Measurements from ENCODE around the gene PBXIP1. TPM values are rescaled to one million over a fixed set of nuclear protein-coding genes. Genes with fewer than 3 reads are reported as not detected.

The PBXIP1 gene
- total RNA-seq, 1 experiment from 2014 or later: 26.5 TPM

DNA sequence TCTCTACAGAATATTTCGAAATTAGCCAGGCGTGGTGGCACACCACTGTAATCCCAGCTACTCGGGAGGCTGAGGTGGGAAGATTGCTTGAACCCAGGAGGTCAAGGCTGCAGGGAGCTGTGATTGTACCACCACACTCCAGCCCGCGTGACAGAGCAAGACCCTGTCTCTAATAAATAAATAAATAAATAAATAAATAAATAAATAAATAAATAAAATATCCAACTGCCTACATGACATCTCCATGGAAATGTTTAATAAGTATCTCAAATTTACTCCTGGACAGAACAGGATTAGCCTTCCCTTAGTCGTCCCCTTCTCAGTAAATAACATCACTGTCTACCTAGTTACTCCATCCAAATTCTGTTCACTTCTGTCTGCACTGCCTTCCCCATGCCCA lies 56.9 kb downstream of the PBXIP1 start (continued):
- TF ChIP-seq FOXP4 (CRISPR knock-in tag; IDR thresholded peaks at IDR 0.05) (no peak), JUN (CRISPR knock-in tag; IDR thresholded peaks at IDR 0.05) (no peak), ATF3 (CRISPR knock-in tag; conservative IDR thresholded peaks at IDR 0.05) (no peak), HMGA2 (CRISPR knock-in tag; IDR thresholded peaks at IDR 0.05) (no peak)

- no peak overlapping the region for H3K27ac Mint-ChIP-seq
- H3K4me1 Mint-ChIP-seq: no peaks in the 10 kb centered on the region
- no peak for DNase-seq (ENCODE audit: low spot score)
- H3K36me3 Mint-ChIP-seq: no peaks in the 10 kb centered on the region
- ChIA-PET CTCF (interaction anchor here (1.3 to 2.8 kb wide), 4 partner anchors 15 to 120 kb away, joined by 3 to 8 read pairs (median 4); no protein-coding TSS in a partner anchor), POLR2A (interaction anchor here (0.6 kb wide), 1 partner anchor 252 kb away, joined by 4 read pairs; no protein-coding TSS in a partner anchor)
- TF ChIP-seq ZNF317 (CRISPR knock-in tag; IDR thresholded peaks at IDR 0.05; ENCODE audit: borderline replicate concordance, low read depth) (no peak), USF1 (CRISPR knock-in tag; IDR thresholded peaks at IDR 0.05) (no peak), MYBL2 (CRISPR knock-in tag; IDR thresholded peaks at IDR 0.05) (no peak), TP53 (CRISPR knock-in tag; IDR thresholded peaks at IDR 0.05) (no peak), IRF2 (CRISPR knock-in tag; IDR thresholded peaks at IDR 0.05; ENCODE audit: borderline replicate concordance, low read depth) (no peak), JUN (CRISPR knock-in tag; IDR thresholded peaks at IDR 0.05) (no peak), OVOL2 (CRISPR knock-in tag; IDR thresholded peaks at IDR 0.05; ENCODE audit: borderline replicate concordance) (no peak), NFATC4 (CRISPR knock-in tag; IDR thresholded peaks at IDR 0.05) (no peak), SMAD3 (CRISPR knock-in tag; IDR thresholded peaks at IDR 0.05; ENCODE audit: borderline replicate concordance) (no peak), NR2C2 (CRISPR knock-in tag; IDR thresholded peaks at IDR 0.05) (no peak)
- TF ChIP-seq, protein P1, sequence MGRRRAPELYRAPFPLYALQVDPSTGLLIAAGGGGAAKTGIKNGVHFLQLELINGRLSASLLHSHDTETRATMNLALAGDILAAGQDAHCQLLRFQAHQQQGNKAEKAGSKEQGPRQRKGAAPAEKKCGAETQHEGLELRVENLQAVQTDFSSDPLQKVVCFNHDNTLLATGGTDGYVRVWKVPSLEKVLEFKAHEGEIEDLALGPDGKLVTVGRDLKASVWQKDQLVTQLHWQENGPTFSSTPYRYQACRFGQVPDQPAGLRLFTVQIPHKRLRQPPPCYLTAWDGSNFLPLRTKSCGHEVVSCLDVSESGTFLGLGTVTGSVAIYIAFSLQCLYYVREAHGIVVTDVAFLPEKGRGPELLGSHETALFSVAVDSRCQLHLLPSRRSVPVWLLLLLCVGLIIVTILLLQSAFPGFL (CRISPR knock-in tag; IDR thresholded peaks at IDR 0.05; ENCODE audit: borderline replicate concordance): no peak
- TF ChIP-seq, protein P2, sequence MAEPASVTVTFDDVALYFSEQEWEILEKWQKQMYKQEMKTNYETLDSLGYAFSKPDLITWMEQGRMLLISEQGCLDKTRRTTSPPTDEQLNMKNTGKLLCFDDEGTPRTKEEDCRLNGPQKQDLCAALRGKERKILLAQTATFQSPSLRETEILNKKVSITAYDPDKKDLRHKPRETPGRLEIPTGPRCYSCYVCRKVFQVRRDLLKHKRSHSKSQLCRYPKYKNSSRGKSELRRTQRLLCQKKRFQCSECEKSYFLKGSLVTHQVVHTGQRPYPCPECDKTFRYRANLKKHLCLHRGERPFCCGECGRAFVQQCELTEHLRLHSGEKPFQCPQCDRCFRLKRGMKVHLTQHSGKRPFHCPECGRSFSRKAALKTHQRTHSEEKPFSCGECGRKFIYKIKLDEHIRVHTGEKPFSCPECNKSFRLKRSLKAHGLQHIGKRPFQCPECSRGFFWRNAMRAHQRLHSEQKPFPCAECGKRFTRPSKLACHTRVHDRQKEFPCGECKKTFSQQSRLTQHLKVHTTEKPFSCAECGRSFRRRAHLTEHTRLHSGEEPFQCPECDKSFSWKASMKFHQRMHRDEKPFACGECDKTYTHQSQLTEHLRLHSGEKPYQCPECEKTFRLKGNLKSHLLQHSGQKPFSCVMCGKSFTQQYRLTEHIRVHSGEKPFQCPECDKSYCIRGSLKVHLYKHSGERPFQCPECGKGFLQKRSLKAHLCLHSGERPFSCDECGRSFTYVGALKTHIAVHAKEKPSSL (CRISPR knock-in tag; conservative IDR thresholded peaks at IDR 0.05): no peak
- TF ChIP-seq, protein P3, sequence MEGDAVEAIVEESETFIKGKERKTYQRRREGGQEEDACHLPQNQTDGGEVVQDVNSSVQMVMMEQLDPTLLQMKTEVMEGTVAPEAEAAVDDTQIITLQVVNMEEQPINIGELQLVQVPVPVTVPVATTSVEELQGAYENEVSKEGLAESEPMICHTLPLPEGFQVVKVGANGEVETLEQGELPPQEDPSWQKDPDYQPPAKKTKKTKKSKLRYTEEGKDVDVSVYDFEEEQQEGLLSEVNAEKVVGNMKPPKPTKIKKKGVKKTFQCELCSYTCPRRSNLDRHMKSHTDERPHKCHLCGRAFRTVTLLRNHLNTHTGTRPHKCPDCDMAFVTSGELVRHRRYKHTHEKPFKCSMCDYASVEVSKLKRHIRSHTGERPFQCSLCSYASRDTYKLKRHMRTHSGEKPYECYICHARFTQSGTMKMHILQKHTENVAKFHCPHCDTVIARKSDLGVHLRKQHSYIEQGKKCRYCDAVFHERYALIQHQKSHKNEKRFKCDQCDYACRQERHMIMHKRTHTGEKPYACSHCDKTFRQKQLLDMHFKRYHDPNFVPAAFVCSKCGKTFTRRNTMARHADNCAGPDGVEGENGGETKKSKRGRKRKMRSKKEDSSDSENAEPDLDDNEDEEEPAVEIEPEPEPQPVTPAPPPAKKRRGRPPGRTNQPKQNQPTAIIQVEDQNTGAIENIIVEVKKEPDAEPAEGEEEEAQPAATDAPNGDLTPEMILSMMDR (IDR thresholded peaks at IDR 0.05): no peak
- TF ChIP-seq, protein P4, sequence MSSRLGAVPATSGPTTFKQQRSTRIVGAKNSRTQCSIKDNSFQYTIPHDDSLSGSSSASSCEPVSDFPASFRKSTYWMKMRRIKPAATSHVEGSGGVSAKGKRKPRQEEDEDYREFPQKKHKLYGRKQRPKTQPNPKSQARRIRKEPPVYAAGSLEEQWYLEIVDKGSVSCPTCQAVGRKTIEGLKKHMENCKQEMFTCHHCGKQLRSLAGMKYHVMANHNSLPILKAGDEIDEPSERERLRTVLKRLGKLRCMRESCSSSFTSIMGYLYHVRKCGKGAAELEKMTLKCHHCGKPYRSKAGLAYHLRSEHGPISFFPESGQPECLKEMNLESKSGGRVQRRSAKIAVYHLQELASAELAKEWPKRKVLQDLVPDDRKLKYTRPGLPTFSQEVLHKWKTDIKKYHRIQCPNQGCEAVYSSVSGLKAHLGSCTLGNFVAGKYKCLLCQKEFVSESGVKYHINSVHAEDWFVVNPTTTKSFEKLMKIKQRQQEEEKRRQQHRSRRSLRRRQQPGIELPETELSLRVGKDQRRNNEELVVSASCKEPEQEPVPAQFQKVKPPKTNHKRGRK (CRISPR knock-in tag; IDR thresholded peaks at IDR 0.05; ENCODE audit: borderline replicate concordance): no peak
- H3K4me3 Mint-ChIP-seq: no peak overlapping the region
- H3K9me3 Mint-ChIP-seq: peaks cover 4% of the 10 kb centered on the region; the same call in 1 of the 2 replicates
- H3K27me3 Mint-ChIP-seq (ENCODE audit: low read depth): no peaks in the 10 kb centered on the region; the same call in 1 of the 2 replicates
- ATAC-seq: no peak
Measured at GRCh38 chr1:154896771-154897286, 59.1 kb downstream of the PBXIP1 start.

Measured in WTC11 (cell line).